ENCODE measurements around the gene MAFG.

- no peak for TF ChIP-seq CTCF (conservative IDR thresholded peaks at IDR 0.05; ENCODE audit: low read depth, low read length)
- TF ChIP-seq EZH2 (IDR thresholded peaks at IDR 0.05; ENCODE audit: low read length, unreplicated experiment) = no peak
- no peak for TF ChIP-seq EZH2phosphoT487 (IDR thresholded peaks at IDR 0.05; ENCODE audit: borderline replicate concordance, low read length)
Measured at GRCh38 chr17:81905424-81905875, 22.1 kb downstream of the MAFG start.
